OCI-LY7 (cell line): ENCODE results near the gene TBC1D32. TPM values are rescaled to one million over a fixed set of nuclear protein-coding genes. Genes with fewer than 3 reads are reported as not detected.
A peak's percentile ranks its signal among the peaks of the same experiment; 100 is the strongest.

Experiments used
- BruUV-seq: library from RNA; stranded (reverse); fragments of 400-500 nt; replicated peaks from 2 replicates; lab custom pipeline; 2021; lab: Mats Ljungman, UMichigan
- CTCF ChIA-PET: fragments of 300-600 bp; sonication (Branson Sonifier 250); formaldehyde crosslinking; loops from one replicate; lab custom pipeline; 2022; ENCODE audit warnings: antibody characterized with exemption; ENCODE audit not compliant: unreplicated experiment; lab: Charles Lee
- POLR2A ChIA-PET: fragments of 300-600 bp; sonication (Branson Sonifier 250); formaldehyde crosslinking; loops from one replicate; lab custom pipeline; 2022; ENCODE audit warnings: antibody characterized with exemption; lab: Charles Lee
- DNase-seq: peaks from one replicate; pipeline ENCODE4 v3.0.0-alpha.2; 2015; ENCODE audit warnings: low spot score
- H2AFZ ChIP-seq: fragments of 200-600 bp; sonication (generic), shearing (Covaris generic); 2 replicates; pipeline ENCODE4 v1.6.1; 2014; ENCODE audit warnings: mild to moderate bottlenecking, antibody characterized with exemption, low read length, moderate library complexity
- H3K27ac ChIP-seq: fragments of 200-600 bp; sonication (generic); 2 replicates; pipeline ENCODE4 v1.5.1; 2014; ENCODE audit warnings: mixed run types, low read depth, mild to moderate bottlenecking, moderate library complexity, low read length, inconsistent platforms; ENCODE audit not compliant: poor library complexity, severe bottlenecking
- H3K36me3 ChIP-seq: fragments of 200-600 bp; sonication (generic); 2 replicates; pipeline ENCODE4 v1.6.1; 2014; ENCODE audit warnings: mild to moderate bottlenecking, antibody characterized with exemption, low read length, moderate library complexity, mixed read lengths; ENCODE audit not compliant: insufficient read depth
- H3K4me1 ChIP-seq: fragments of 200-600 bp; sonication (generic); 2 replicates; pipeline ENCODE4 v1.5.1; 2014; ENCODE audit warnings: mild to moderate bottlenecking, low read length; ENCODE audit not compliant: insufficient read depth, poor library complexity, severe bottlenecking
- H3K4me2 ChIP-seq: fragments of 200-600 bp; sonication (generic); 2 replicates; pipeline ENCODE4 v1.6.1; 2014; ENCODE audit warnings: mild to moderate bottlenecking, low read length
- H3K4me3 ChIP-seq: fragments of 200-600 bp; sonication (generic); 2 replicates; pipeline ENCODE4 v1.5.1; 2014; ENCODE audit warnings: mild to moderate bottlenecking, low read depth, low read length; ENCODE audit not compliant: poor library complexity, severe bottlenecking
- H3K79me2 ChIP-seq: fragments of 200-600 bp; sonication (generic); 2 replicates; pipeline ENCODE4 v1.6.1; 2016; ENCODE audit warnings: low read depth, mild to moderate bottlenecking, low read length, moderate library complexity, mixed read lengths; ENCODE audit not compliant: insufficient read depth
- H3K9me2 ChIP-seq: fragments of 200-600 bp; sonication (generic); 2 replicates; pipeline ENCODE4 v1.6.1; 2016; ENCODE audit warnings: mild to moderate bottlenecking, low read length, mixed read lengths; ENCODE audit not compliant: insufficient read depth
- H3K9me3 ChIP-seq: fragments of 200-600 bp; sonication (generic); 2 replicates; pipeline ENCODE4 v1.6.1; 2014; ENCODE audit warnings: mild to moderate bottlenecking, mixed run types, low read length, mixed read lengths
- H4K20me1 ChIP-seq: fragments of 200-600 bp; sonication (generic); 2 replicates; pipeline ENCODE4 v1.6.1; 2014; ENCODE audit warnings: mild to moderate bottlenecking, antibody characterized with exemption, low read length, moderate library complexity, mixed read lengths; ENCODE audit not compliant: insufficient read depth
- CTCF ChIP-seq: fragments of 200-600 bp; sonication (generic); conservative IDR thresholded peaks from 2 replicates; pipeline ENCODE4 v1.5.1; 2014; ENCODE audit warnings: mild to moderate bottlenecking, antibody characterized with exemption, low read length, moderate library complexity, mixed read lengths
- EZH2phosphoT487 ChIP-seq: fragments of 200-600 bp; sonication (generic); IDR thresholded peaks from 2 replicates; pipeline ENCODE4 v1.6.1; 2018; ENCODE audit warnings: low read depth, borderline replicate concordance, mild to moderate bottlenecking, mixed run types, antibody characterized with exemption, low read length, moderate library complexity, mixed read lengths
- intact Hi-C: fragments of 100-400 bp; cut with micrococcal nuclease; formaldehyde crosslinking; loops from one replicate; pipeline ENCODE4 v1.10.0; 2022; ENCODE audit not compliant: unreplicated experiment
- total RNA-seq, 2 experiments: library from RNA; depleted of rRNA in 1 of 2; stranded (reverse); fragments of >200 nt in 1 of 2; shearing (Covaris generic) in 1 of 2; gene quantifications; 2 replicates each; pipeline ENCODE4 v1.2.3, GENCODE V29; 2014 to 2022

Gene TBC1D32
- total RNA-seq, 2 experiments from 2014 or later, result 3.8 to 5.1 TPM

GRCh38 chr6:121310495-121310894 is 23.8 kb downstream of the TBC1D32 start:
- POLR2A ChIA-PET, result no interaction called here
- no peaks in the 10 kb centered on the region for H3K4me1 ChIP-seq
- no peak overlapping the region for H3K4me3 ChIP-seq
- no peak for TF ChIP-seq CTCF
- no peak for TF ChIP-seq EZH2phosphoT487
- CTCF ChIA-PET, result no interaction called here
- H3K9me2 ChIP-seq, result no peaks in the 10 kb centered on the region
- H3K27ac ChIP-seq, result no peak overlapping the region
- H3K9me3 ChIP-seq, result no peaks in the 10 kb centered on the region
- H3K79me2 ChIP-seq, result no peaks in the 10 kb centered on the region
- intact Hi-C loops, result no loop called here
- DNase-seq, result no peak
- no peaks in the 10 kb centered on the region for H3K36me3 ChIP-seq
- no peak overlapping the region for H2AFZ ChIP-seq
- H3K4me2 ChIP-seq, result no peak overlapping the region
- no TSS peak for BruUV-seq
- H4K20me1 ChIP-seq, result no peaks in the 10 kb centered on the region

- intact Hi-C loops, result loop anchor here (5.0 kb wide), 1 partner anchor 253 kb away; no protein-coding TSS in a partner anchor
- BruUV-seq, result no TSS peak
- ChIA-PET POLR2A (no interaction called here), CTCF (no interaction called here)
- H3K4me1 ChIP-seq, result no peaks in the 10 kb centered on the region
- no peak overlapping the region for H2AFZ ChIP-seq
- H3K9me2 ChIP-seq, result no peaks in the 10 kb centered on the region
- DNase-seq, result no peak
- no peak for TF ChIP-seq CTCF
- no peak for TF ChIP-seq EZH2phosphoT487
- H4K20me1 ChIP-seq, result no peaks in the 10 kb centered on the region
- no peak overlapping the region for H3K4me2 ChIP-seq
- H3K36me3 ChIP-seq, result no peaks in the 10 kb centered on the region
- no peaks in the 10 kb centered on the region for H3K79me2 ChIP-seq
- H3K27ac ChIP-seq, result no peak overlapping the region
- no peaks in the 10 kb centered on the region for H3K9me3 ChIP-seq
- no peak overlapping the region for H3K4me3 ChIP-seq
Observed at GRCh38 chr6:121309768-121310469, 24.4 kb downstream of the TBC1D32 start.

- H3K4me2 ChIP-seq, result no peak overlapping the region
- H3K36me3 ChIP-seq, result no peaks in the 10 kb centered on the region
- intact Hi-C loops, result loop anchor here (5.0 kb wide), 1 partner anchor 249 kb away; no protein-coding TSS in a partner anchor
- H3K79me2 ChIP-seq, result no peaks in the 10 kb centered on the region
- no TSS peak for BruUV-seq
- no peaks in the 10 kb centered on the region for H3K9me2 ChIP-seq
- H3K27ac ChIP-seq, result no peak overlapping the region
- no peaks in the 10 kb centered on the region for H4K20me1 ChIP-seq
- ChIA-PET POLR2A (no interaction called here), CTCF (no interaction called here)
- no peaks in the 10 kb centered on the region for H3K9me3 ChIP-seq
- no peak overlapping the region for H2AFZ ChIP-seq
- DNase-seq, result peak; percentile 30
- no peak overlapping the region for H3K4me3 ChIP-seq
- TF ChIP-seq EZH2phosphoT487 (no peak), CTCF (peak; percentile 73)
- H3K4me1 ChIP-seq, result no peaks in the 10 kb centered on the region
Observed at GRCh38 chr6:121305957-121306607, 28.2 kb downstream of the TBC1D32 start.
